ENCODE data around the gene LRP8. TPM values are rescaled to one million over a fixed set of nuclear protein-coding genes. Genes with fewer than 3 reads are reported as not detected.

The LRP8 gene
- total RNA-seq, 1 donor, result 27.6 TPM

- no peak for DNase-seq (ENCODE audit: low read depth)
- TF ChIP-seq, protein P1, sequence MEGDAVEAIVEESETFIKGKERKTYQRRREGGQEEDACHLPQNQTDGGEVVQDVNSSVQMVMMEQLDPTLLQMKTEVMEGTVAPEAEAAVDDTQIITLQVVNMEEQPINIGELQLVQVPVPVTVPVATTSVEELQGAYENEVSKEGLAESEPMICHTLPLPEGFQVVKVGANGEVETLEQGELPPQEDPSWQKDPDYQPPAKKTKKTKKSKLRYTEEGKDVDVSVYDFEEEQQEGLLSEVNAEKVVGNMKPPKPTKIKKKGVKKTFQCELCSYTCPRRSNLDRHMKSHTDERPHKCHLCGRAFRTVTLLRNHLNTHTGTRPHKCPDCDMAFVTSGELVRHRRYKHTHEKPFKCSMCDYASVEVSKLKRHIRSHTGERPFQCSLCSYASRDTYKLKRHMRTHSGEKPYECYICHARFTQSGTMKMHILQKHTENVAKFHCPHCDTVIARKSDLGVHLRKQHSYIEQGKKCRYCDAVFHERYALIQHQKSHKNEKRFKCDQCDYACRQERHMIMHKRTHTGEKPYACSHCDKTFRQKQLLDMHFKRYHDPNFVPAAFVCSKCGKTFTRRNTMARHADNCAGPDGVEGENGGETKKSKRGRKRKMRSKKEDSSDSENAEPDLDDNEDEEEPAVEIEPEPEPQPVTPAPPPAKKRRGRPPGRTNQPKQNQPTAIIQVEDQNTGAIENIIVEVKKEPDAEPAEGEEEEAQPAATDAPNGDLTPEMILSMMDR (IDR thresholded peaks at IDR 0.05; ENCODE audit: insufficient read depth, low read depth, low read length), result no peak
- no peak overlapping the region for H3K4me3 ChIP-seq (ENCODE audit: low read depth, low read length)
These were observed 33.7 kb upstream of the LRP8 start for GRCh38 chr1:53361541-53361961.

GRCh38 chr1:53359934-53360276, 32.0 kb upstream of the LRP8 start:
- H3K4me3 ChIP-seq (ENCODE audit: low read depth, low read length), result no peak overlapping the region
- no peak for DNase-seq (ENCODE audit: low read depth)
- TF ChIP-seq, protein P1 (IDR thresholded peaks at IDR 0.05; ENCODE audit: insufficient read depth, low read depth, low read length), result no peak

- TF ChIP-seq, protein P1 (IDR thresholded peaks at IDR 0.05; ENCODE audit: insufficient read depth, low read depth, low read length), result no peak
- H3K4me3 ChIP-seq (ENCODE audit: low read depth, low read length), result no peak overlapping the region
- DNase-seq (ENCODE audit: low read depth), result no peak
These were observed 31.5 kb upstream of the LRP8 start for GRCh38 chr1:53359225-53359933.

- DNase-seq (ENCODE audit: low read depth), result no peak
- TF ChIP-seq, protein P1 (IDR thresholded peaks at IDR 0.05; ENCODE audit: insufficient read depth, low read depth, low read length), result no peak
These were observed 28.8 kb upstream of the LRP8 start for GRCh38 chr1:53356637-53357036.

GRCh38 chr1:53354119-53354518, 26.2 kb upstream of the LRP8 start:
- no peak for DNase-seq (ENCODE audit: low read depth)
- H3K4me3 ChIP-seq (ENCODE audit: low read depth, low read length), result no peak overlapping the region
- TF ChIP-seq, protein P1 (IDR thresholded peaks at IDR 0.05; ENCODE audit: insufficient read depth, low read depth, low read length), result no peak

More at GRCh38 chr1:53356637-53357036, 28.8 kb upstream of the LRP8 start:
- H3K4me3 ChIP-seq (ENCODE audit: low read depth, low read length), result no peak overlapping the region

- TF ChIP-seq, protein P1 (IDR thresholded peaks at IDR 0.05; ENCODE audit: insufficient read depth, low read depth, low read length), result no peak
- H3K4me3 ChIP-seq (ENCODE audit: low read depth, low read length), result no peak overlapping the region
- no peak for DNase-seq (ENCODE audit: low read depth)
These were observed 24.7 kb upstream of the LRP8 start for GRCh38 chr1:53352561-53352960.
